ENCODE results near the gene CEP135. TPM values are rescaled to one million over a fixed set of nuclear protein-coding genes. Genes with fewer than 3 reads are reported as not detected.

CEP135 gene
- total RNA-seq, 4 donors from 2014 or later, result 0.71 to 1.3 (median 1.1) TPM

DNA sequence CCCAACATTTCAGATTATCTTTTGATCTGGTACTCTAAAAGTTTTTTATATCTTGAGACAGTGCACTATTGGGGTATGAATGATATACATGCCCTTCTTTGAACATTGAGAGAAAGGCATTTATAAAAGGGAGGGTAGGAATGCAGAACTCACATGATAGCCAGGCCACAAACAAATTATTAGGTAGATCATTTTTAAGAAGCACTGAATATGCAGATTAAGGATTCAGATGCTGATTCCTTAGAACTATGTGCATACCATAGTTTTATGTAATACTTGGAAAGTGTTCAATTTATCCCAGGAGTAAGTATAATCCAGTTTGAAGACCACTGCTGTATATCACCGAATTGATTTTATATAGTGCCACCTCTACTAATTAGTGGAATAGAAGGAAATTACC is 18.6 kb downstream of the CEP135 start:
- in situ Hi-C loops (cut with MboI; ENCODE audit: low sequenced_read_pairs in 4 of 4), result loop anchor here in 1 of 4 donors (25.0 kb wide), 1 partner anchor 320 kb away; no protein-coding TSS in a partner anchor
- intact Hi-C loops (cut with DNase I; ENCODE audit: low total_unique reads), result no loop called here
- TF ChIP-seq, protein P1, sequence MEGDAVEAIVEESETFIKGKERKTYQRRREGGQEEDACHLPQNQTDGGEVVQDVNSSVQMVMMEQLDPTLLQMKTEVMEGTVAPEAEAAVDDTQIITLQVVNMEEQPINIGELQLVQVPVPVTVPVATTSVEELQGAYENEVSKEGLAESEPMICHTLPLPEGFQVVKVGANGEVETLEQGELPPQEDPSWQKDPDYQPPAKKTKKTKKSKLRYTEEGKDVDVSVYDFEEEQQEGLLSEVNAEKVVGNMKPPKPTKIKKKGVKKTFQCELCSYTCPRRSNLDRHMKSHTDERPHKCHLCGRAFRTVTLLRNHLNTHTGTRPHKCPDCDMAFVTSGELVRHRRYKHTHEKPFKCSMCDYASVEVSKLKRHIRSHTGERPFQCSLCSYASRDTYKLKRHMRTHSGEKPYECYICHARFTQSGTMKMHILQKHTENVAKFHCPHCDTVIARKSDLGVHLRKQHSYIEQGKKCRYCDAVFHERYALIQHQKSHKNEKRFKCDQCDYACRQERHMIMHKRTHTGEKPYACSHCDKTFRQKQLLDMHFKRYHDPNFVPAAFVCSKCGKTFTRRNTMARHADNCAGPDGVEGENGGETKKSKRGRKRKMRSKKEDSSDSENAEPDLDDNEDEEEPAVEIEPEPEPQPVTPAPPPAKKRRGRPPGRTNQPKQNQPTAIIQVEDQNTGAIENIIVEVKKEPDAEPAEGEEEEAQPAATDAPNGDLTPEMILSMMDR (IDR thresholded peaks at IDR 0.05 in 4 of 5, conservative IDR thresholded peaks at IDR 0.05 in 1 of 5), result no peak
- no peak for TF ChIP-seq POLR2A (IDR thresholded peaks at IDR 0.05)

DNA sequence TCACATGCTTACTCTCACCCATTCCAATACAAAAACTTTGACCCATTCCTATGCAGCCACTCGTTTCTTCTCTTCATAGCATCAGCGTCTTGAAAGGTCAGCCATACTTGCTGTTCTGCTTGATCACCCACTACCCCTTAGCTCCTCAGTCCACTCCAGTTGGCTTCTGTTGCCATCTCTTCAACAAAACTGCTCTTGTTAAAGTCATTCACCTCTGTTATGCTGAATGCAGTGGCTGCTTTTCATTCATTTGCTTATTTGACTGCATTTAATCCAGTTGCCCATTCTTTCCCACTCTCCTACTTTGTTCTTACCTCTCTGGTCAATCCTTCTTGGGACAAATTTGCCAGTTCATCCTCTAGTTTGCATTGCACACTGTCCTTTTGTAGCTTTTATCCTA is 24.9 kb downstream of the CEP135 start:
- Histone ChIP-seq H3K27ac (no peak overlapping the region), H3K4me3 (no peak overlapping the region), H3K27me3 (no peaks in the 10 kb centered on the region), H3K36me3 (no peaks in the 10 kb centered on the region), H3K9me3 (no peaks in the 10 kb centered on the region), H3K4me1 (no peaks in the 10 kb centered on the region)
- DNase-seq (no peak), ATAC-seq (no peak)
- TF ChIP-seq, protein P1 (IDR thresholded peaks at IDR 0.05 in 4 of 5, conservative IDR thresholded peaks at IDR 0.05 in 1 of 5), result no peak
- no peak for TF ChIP-seq POLR2A (IDR thresholded peaks at IDR 0.05)
- intact Hi-C loops (cut with DNase I; ENCODE audit: low total_unique reads) (no loop called here), in situ Hi-C loops (cut with MboI; ENCODE audit: low sequenced_read_pairs in 4 of 4) (loop anchor here in 1 of 4 donors (25.0 kb wide), 1 partner anchor 314 kb away; no protein-coding TSS in a partner anchor)

More for the DNA sequence above, 18.6 kb downstream of the CEP135 start:
- Histone ChIP-seq H3K27me3 (no peaks in the 10 kb centered on the region), H3K4me3 (no peak overlapping the region), H3K9me3 (no peaks in the 10 kb centered on the region), H3K27ac (no peak overlapping the region), H3K4me1 (no peaks in the 10 kb centered on the region), H3K36me3 (no peaks in the 10 kb centered on the region)
- DNase-seq, result no peak
- no peak for ATAC-seq

DNA sequence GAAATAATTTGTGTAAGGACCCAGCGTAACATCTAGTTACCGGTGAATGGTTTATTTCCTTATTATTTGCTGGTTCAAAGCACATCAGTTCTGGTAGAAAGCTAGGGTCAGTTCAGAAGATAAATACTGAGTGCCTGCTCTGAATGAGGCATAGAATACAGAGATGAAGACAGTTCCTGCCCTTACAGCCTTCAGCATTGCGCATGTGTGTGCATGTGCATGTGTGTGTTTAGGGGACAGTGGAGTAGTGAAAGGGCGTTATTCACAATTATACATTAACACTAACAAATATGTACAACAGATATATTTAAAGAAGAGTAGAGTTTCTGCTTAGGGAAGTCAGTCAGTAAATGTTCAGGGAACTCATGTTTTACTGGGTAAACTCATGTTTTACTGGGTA is 29.1 kb downstream of the CEP135 start:
- Histone ChIP-seq H3K4me3 (no peak overlapping the region), H3K27me3 (no peaks in the 10 kb centered on the region), H3K9me3 (no peaks in the 10 kb centered on the region), H3K36me3 (no peaks in the 10 kb centered on the region), H3K27ac (no peak overlapping the region), H3K4me1 (no peaks in the 10 kb centered on the region)
- intact Hi-C loops (cut with DNase I; ENCODE audit: low total_unique reads), result no loop called here
- no peak for TF ChIP-seq POLR2A (IDR thresholded peaks at IDR 0.05)
- TF ChIP-seq, protein P1 (IDR thresholded peaks at IDR 0.05 in 4 of 5, conservative IDR thresholded peaks at IDR 0.05 in 1 of 5), result no peak
- in situ Hi-C loops (cut with MboI; ENCODE audit: low sequenced_read_pairs in 4 of 4), result no loop called here
- no peak for DNase-seq
- no peak for ATAC-seq

DNA sequence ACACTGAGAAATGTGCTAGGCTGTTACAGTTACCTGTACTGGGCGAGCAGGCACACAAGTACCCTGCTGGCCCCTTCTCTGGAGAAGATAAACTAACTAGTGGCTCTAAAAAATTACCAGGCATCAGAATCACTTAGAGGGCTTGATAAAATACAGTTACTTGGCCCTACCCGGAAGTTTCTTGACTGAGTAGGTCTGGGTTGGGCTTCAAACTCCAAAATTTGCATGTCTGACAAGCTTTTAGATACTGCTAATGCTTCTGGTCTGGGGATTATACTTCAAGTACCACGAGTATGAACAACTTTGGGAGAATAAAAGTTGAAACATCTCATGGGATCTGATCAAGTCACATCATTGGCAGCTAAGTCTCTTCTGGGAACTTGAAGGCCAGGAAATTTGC is 30.8 kb downstream of the CEP135 start:
- intact Hi-C loops (cut with DNase I; ENCODE audit: low total_unique reads) (no loop called here), in situ Hi-C loops (cut with MboI; ENCODE audit: low sequenced_read_pairs in 4 of 4) (no loop called here)
- no peak overlapping the region for H3K27ac ChIP-seq
- no peaks in the 10 kb centered on the region for H3K4me1 ChIP-seq
- no peaks in the 10 kb centered on the region for H3K9me3 ChIP-seq
- ATAC-seq, result no peak
- DNase-seq, result no peak
- no peak overlapping the region for H3K4me3 ChIP-seq
- TF ChIP-seq POLR2A (IDR thresholded peaks at IDR 0.05), result no peak
- TF ChIP-seq, protein P1 (IDR thresholded peaks at IDR 0.05 in 4 of 5, conservative IDR thresholded peaks at IDR 0.05 in 1 of 5), result no peak
- H3K36me3 ChIP-seq, result no peaks in the 10 kb centered on the region
- no peaks in the 10 kb centered on the region for H3K27me3 ChIP-seq

DNA sequence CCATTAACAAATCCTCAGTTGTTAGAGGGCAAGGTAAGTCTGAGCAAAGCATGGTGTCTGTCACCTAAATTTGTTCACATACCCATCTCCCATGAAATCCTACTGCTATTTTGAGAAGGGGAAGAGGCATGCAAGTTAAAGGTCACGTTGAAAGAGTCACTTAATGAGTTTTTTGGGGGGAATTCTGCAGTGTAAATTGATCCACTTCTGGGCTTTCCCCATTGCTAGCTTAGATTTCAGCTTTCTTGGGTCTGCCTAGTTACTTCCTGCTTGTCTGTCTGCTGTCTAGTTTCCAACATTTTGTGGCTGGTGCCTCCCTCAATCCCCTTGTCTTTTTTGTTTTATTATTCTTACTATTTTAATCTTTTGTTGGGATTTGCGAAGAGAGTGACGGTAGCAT is 32.0 kb downstream of the CEP135 start:
- DNase-seq (no peak), ATAC-seq (no peak)
- Histone ChIP-seq H3K36me3 (peaks cover 0 to under 1% of the 10 kb centered on the region in 2 donors), H3K4me3 (no peak overlapping the region), H3K27me3 (no peaks in the 10 kb centered on the region), H3K27ac (no peak overlapping the region), H3K4me1 (no peaks in the 10 kb centered on the region), H3K9me3 (no peaks in the 10 kb centered on the region)
- no peak for TF ChIP-seq POLR2A (IDR thresholded peaks at IDR 0.05)
- TF ChIP-seq, protein P1 (IDR thresholded peaks at IDR 0.05 in 4 of 5, conservative IDR thresholded peaks at IDR 0.05 in 1 of 5), result no peak
- intact Hi-C loops (cut with DNase I; ENCODE audit: low total_unique reads) (no loop called here), in situ Hi-C loops (cut with MboI; ENCODE audit: low sequenced_read_pairs in 4 of 4) (no loop called here)

Measured in gastrocnemius medialis (tissue), 4 donors.